Measurements from ENCODE around the gene KCNK1. TPM values are rescaled to one million over a fixed set of nuclear protein-coding genes. Genes with fewer than 3 reads are reported as not detected.

The KCNK1 gene
- total RNA-seq, 8 experiments from 2014 or later, result 0.22 to 4.4 (median 1.1) TPM; not detected in 1

DNA sequence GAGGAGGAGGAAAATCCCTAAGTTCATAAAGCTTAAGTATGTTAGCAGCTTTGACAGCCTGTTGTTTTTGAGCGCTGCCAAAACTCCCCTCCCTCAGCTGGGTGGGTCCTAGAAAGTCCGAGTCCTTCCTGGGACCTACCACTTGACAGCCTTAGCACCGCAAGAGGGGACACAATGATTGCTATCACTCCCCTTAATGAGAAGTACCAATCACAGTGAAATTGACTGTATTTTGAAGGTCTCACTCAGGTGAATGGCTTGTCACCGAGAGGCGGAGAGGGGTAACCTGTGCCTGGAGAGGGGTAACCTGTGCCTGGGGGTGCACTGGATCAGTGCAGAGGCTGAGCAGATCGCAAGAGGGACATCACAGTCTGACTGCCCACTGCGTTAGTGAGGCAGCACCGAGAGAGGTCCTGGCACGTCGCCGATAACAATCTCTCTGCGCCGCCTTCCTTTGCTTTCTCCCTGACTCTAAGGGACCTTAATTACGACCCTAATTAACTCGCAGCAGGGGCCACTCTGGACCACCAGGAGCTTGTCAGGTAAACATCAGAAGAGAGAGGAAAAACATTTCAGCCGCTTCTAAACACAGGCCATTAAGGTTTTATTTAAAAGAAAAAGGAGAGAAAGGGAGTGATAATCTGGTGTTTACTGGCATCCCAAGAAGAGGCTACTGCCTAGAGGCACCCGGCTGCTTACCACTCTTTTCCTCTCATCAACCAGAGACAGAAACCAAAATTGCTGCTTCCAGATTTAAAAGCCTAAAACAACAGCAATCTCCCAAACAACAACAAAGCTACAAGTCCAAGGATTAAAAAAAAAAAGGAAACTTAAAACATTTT is 25.7 kb upstream of the KCNK1 start:
- ATAC-seq (replicated peaks in 6 of 8), result no peak
- in situ Hi-C loops (cut with MboI; ENCODE audit: low pct_unique_long_range_greater_than_20kb in 2 of 9, low sequenced_read_pairs in 9 of 9, unreplicated experiment in 9 of 9), result no loop called here
- 11 to 81% (median 64%) methylated on average over 1 to 17 of the region's 17 CpGs for WGBS, 10 experiments
- Histone ChIP-seq H3K4me3 (no peak overlapping the region), H3K27ac (no peak overlapping the region), H3K4me1 (replicated peaks in 1 of 2) (no peaks in the 10 kb centered on the region)

- Histone ChIP-seq H3K4me3 (no peak overlapping the region), H3K27ac (no peak overlapping the region), H3K4me1 (replicated peaks in 1 of 2) (peaks cover 6 to 8% of the 10 kb centered on the region in 2 donors)
- in situ Hi-C loops (cut with MboI; ENCODE audit: low pct_unique_long_range_greater_than_20kb in 2 of 9, low sequenced_read_pairs in 9 of 9, unreplicated experiment in 9 of 9), result no loop called here
- 0 to 100% (median 35%) methylated on average over 1 to 2 of the region's 2 CpGs for WGBS, 10 experiments
- peak in 2 of 8 experiments; percentile 54 to 65 for ATAC-seq (replicated peaks in 6 of 8)
Measured at GRCh38 chr1:233597489-233597901, 16.4 kb upstream of the KCNK1 start.

- in situ Hi-C loops (cut with MboI; ENCODE audit: low pct_unique_long_range_greater_than_20kb in 2 of 9, low sequenced_read_pairs in 9 of 9, unreplicated experiment in 9 of 9), result no loop called here
- no peak overlapping the region for H3K27ac ChIP-seq
- H3K4me3 ChIP-seq, result no peak overlapping the region
- WGBS, 10 experiments, result 12 to 63% (median 36%) methylated on average over 3 to 8 of the region's 8 CpGs
- peaks cover 6 to 8% of the 10 kb centered on the region in 2 donors for H3K4me1 ChIP-seq (replicated peaks in 1 of 2)
- peak in 1 of 8 experiments; percentile 44 for ATAC-seq (replicated peaks in 6 of 8)
Measured at GRCh38 chr1:233598891-233599541, 14.9 kb upstream of the KCNK1 start.

DNA sequence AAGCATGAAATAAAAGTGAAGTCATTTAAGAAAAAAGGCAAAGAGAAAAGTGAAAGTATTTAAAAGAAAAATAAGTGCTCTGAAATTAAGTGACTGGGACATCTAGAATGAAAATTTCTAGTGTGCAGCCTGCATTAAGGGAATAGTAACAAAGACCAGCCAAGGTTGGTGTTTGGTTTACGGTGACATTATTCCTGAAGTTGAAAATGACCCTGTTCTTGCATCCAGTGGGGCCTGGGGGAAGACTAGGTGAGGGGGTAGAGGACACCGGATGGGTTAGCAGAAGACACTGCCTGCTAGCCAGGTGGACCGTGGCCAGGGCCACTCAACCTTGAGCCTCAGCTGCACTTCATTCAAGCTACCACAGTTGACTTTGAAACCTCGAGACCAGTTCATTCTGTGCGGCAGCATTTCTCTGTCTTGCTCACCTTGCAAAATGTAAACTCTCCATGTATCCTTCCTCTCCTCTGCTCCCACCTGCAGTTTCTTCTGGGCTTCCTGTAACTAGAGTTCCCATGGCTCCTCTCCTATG is 14.3 kb upstream of the KCNK1 start:
- ATAC-seq (replicated peaks in 6 of 8), result no peak
- no peak overlapping the region for H3K27ac ChIP-seq
- peaks cover 6 to 8% of the 10 kb centered on the region in 2 donors for H3K4me1 ChIP-seq (replicated peaks in 1 of 2)
- WGBS, 10 experiments, result 0 to 78% (median 37%) methylated on average over 1 to 5 of the region's 5 CpGs
- in situ Hi-C loops (cut with MboI; ENCODE audit: low pct_unique_long_range_greater_than_20kb in 2 of 9, low sequenced_read_pairs in 9 of 9, unreplicated experiment in 9 of 9), result no loop called here
- no peak overlapping the region for H3K4me3 ChIP-seq

GRCh38 chr1:233600488-233600887 is 13.4 kb upstream of the KCNK1 start:
- in situ Hi-C loops (cut with MboI; ENCODE audit: low pct_unique_long_range_greater_than_20kb in 2 of 9, low sequenced_read_pairs in 9 of 9, unreplicated experiment in 9 of 9), result no loop called here
- Histone ChIP-seq H3K4me3 (no peak overlapping the region), H3K27ac (no peak overlapping the region), H3K4me1 (replicated peaks in 1 of 2) (peaks cover 6 to 8% of the 10 kb centered on the region in 2 donors)
- WGBS, 10 experiments, result 0 to 70% (median 43%) methylated on average over 1 of the region's 1 CpG; no CpG with 5 or more reads in 1 of the 10 experiments
- no peak for ATAC-seq (replicated peaks in 6 of 8)

DNA sequence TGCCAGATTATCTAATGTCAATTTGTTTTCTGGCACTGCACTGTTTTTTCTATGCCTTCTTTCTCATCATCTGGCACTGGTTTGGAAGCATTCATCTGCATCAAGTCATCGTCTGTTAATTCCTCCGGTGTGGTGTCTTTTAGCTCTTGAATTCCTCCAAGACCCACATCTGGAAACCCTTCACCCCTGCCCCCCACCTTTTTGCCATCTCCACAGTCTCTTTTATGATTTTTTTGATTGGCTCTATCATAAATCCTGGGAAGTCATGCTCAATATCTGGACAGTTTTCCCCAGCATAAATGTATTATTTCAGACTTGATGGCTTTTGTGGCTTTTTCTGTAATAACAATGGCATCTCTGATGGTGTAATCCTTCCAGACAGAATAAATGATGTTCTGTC is 10.4 kb upstream of the KCNK1 start:
- 0 to 100% (median 77%) methylated on average over 1 to 2 of the region's 2 CpGs; no CpG with 5 or more reads in 2 of the 10 experiments for WGBS, 10 experiments
- no peak for ATAC-seq (replicated peaks in 6 of 8)
- Histone ChIP-seq H3K27ac (no peak overlapping the region), H3K4me3 (no peak overlapping the region), H3K4me1 (replicated peaks in 1 of 2) (peaks cover 6 to 8% of the 10 kb centered on the region in 2 donors)
- in situ Hi-C loops (cut with MboI; ENCODE audit: low pct_unique_long_range_greater_than_20kb in 2 of 9, low sequenced_read_pairs in 9 of 9, unreplicated experiment in 9 of 9), result no loop called here

DNA sequence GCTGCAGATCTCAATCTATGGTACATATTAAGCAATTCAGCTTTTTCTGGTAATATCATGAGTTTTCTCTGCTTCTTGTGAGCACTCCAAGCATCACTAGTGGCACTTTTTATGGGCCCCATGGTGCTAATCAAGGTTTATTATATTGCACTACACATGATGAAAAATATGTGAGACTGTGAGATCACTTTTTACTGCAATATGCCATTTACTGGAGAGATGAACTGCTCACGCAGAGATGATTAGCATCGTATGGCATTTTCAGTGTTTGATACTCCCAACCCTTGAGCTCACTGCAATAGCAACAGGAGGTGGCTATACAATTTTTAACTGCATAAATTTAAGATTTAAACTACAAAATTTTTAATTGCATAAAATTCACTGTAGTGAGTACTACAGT is 8.7 kb upstream of the KCNK1 start:
- in situ Hi-C loops (cut with MboI; ENCODE audit: low pct_unique_long_range_greater_than_20kb in 2 of 9, low sequenced_read_pairs in 9 of 9, unreplicated experiment in 9 of 9), result no loop called here
- H3K4me1 ChIP-seq (replicated peaks in 1 of 2), result peaks cover 0 to under 1% of the 10 kb centered on the region in 2 donors
- ATAC-seq (replicated peaks in 6 of 8), result peak in 4 of 8 experiments; percentile 32 to 75 (median 64)
- H3K27ac ChIP-seq, result no peak overlapping the region
- WGBS, 10 experiments, result 0 to 100% (median 76%) methylated on average over 1 to 2 of the region's 2 CpGs
- no peak overlapping the region for H3K4me3 ChIP-seq

DNA sequence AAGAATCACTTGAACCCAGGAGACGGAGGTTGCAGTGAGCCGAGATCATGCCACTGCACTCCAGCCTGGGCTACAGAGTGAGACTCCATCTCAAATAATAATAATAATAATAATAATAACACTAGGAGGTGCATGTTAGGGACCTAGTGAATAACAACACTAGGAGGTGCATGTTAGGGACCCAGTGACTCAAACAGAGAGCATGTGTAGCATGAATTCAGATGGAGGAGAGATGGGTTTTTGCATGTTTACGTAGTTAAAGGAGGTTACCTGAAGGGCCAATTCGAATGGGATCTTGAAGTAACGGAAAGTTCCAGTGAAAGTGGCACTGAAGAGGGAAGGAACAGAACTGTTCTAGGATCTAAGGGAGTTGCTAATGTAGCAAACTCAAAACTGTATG is 7.1 kb upstream of the KCNK1 start:
- Histone ChIP-seq H3K4me3 (no peak overlapping the region), H3K27ac (no peak overlapping the region), H3K4me1 (replicated peaks in 1 of 2) (no peaks in the 10 kb centered on the region)
- in situ Hi-C loops (cut with MboI; ENCODE audit: low pct_unique_long_range_greater_than_20kb in 2 of 9, low sequenced_read_pairs in 9 of 9, unreplicated experiment in 9 of 9), result no loop called here
- ATAC-seq (replicated peaks in 6 of 8), result no peak
- WGBS, 10 experiments, result 64 to 100% (median 73%) methylated on average over 1 to 5 of the region's 5 CpGs; no CpG with 5 or more reads in 1 of the 10 experiments

DNA sequence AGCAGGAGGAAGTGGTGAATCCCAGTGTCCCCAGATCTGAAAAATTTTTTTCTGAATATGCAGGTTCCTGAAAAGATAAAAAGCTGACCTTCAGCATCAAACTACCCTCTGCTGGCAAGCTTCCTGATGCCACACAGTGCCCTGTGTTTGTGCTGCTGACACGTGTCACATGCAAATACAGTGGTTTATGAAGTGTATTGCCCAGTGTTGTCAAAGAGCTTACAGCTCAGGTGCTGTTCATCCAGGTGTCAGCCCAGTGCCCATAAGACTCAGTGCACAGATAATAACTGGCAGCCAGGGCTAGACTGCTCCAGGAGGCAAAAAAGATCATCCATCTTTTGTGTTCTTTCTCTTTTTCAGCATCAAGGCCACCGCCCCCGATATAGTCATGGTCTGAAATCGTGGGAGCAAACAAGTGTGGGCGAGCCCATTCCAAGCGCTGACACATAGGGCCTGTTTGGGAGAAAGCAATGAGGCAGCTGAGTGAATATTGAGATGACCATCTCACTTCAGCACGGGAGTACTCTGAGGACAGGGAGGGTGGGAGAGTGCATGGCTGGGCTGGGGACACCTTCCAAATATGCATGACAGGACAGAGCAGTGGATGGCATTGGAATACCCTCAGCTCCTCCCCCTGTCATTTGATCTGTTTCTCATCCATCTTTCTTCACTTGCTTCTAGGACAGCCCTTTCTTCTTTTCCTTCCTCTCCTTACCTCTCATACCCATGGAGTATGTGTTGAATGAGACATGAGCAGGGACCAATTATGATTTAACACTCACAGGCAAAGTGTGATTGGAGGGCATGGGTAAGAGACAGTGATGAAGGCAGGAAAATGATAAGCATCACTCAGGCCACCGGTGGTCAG is 6.4 kb upstream of the KCNK1 start:
- in situ Hi-C loops (cut with MboI; ENCODE audit: low pct_unique_long_range_greater_than_20kb in 2 of 9, low sequenced_read_pairs in 9 of 9, unreplicated experiment in 9 of 9), result no loop called here
- WGBS, 10 experiments, result 10 to 77% (median 60%) methylated on average over 1 to 7 of the region's 8 CpGs; no CpG with 5 or more reads in 3 of the 10 experiments
- no peaks in the 10 kb centered on the region for H3K4me1 ChIP-seq (replicated peaks in 1 of 2)
- H3K4me3 ChIP-seq, result no peak overlapping the region
- peak in 2 of 8 experiments; percentile 83 to 85 for ATAC-seq (replicated peaks in 6 of 8)
- H3K27ac ChIP-seq, result no peak overlapping the region

- in situ Hi-C loops (cut with MboI; ENCODE audit: low pct_unique_long_range_greater_than_20kb in 2 of 9, low sequenced_read_pairs in 9 of 9, unreplicated experiment in 9 of 9), result no loop called here
- no peak overlapping the region for H3K4me3 ChIP-seq
- H3K27ac ChIP-seq, result no peak overlapping the region
- no peaks in the 10 kb centered on the region for H3K4me1 ChIP-seq (replicated peaks in 1 of 2)
- WGBS, 10 experiments, result 57 to 100% (median 79%) methylated on average over 1 to 3 of the region's 3 CpGs; no CpG with 5 or more reads in 1 of the 10 experiments
- ATAC-seq (replicated peaks in 6 of 8), result no peak
Measured at GRCh38 chr1:233608988-233609387, 4.9 kb upstream of the KCNK1 start.

DNA sequence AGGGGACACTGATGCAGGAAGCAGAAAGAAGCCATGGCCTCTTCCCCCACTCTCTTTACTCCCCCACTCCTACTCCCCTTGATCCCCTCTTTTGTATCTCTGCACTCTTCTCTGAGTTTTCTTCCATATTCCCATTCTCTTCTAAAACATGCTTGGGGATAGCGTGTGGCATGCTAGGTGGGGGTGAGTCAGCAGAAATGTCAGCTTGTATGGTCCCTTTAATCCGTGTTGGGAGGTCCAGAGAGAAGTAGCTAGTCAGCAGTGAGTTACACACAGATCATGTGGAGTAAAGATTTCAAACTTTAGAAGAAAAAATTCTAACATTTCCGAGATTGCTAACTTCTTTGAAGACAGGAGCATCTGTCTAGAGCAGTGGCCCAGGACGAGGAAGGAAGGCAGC is 4.0 kb upstream of the KCNK1 start:
- no peak for ATAC-seq (replicated peaks in 6 of 8)
- WGBS, 10 experiments, result 36 to 85% (median 63%) methylated on average over 1 to 4 of the region's 4 CpGs
- Histone ChIP-seq H3K4me1 (replicated peaks in 1 of 2) (peaks cover 0 to 4% of the 10 kb centered on the region in 2 donors), H3K27ac (no peak overlapping the region), H3K4me3 (no peak overlapping the region)
- in situ Hi-C loops (cut with MboI; ENCODE audit: low pct_unique_long_range_greater_than_20kb in 2 of 9, low sequenced_read_pairs in 9 of 9, unreplicated experiment in 9 of 9), result no loop called here

- H3K27ac ChIP-seq, result no peak overlapping the region
- in situ Hi-C loops (cut with MboI; ENCODE audit: low pct_unique_long_range_greater_than_20kb in 2 of 9, low sequenced_read_pairs in 9 of 9, unreplicated experiment in 9 of 9), result no loop called here
- H3K4me1 ChIP-seq (replicated peaks in 1 of 2), result peaks cover 0 to 4% of the 10 kb centered on the region in 2 donors
- H3K4me3 ChIP-seq, result no peak overlapping the region
- 17 to 91% (median 80%) methylated on average over 1 to 2 of the region's 2 CpGs; no CpG with 5 or more reads in 1 of the 10 experiments for WGBS, 10 experiments
- no peak for ATAC-seq (replicated peaks in 6 of 8)
Measured at GRCh38 chr1:233610628-233611027, 3.3 kb upstream of the KCNK1 start.

Measured in motor neuron (in vitro differentiated cells).